Measurements from ENCODE around the gene PRSS48. TPM values are rescaled to one million over a fixed set of nuclear protein-coding genes. Genes with fewer than 3 reads are reported as not detected.
"Not testable (repeated sequence)": the region's sequence is repeated elsewhere in the genome, so short reads cannot be mapped to it uniquely, and the experiment has no call there.

PRSS48 gene
- total RNA-seq, 1 experiment from 2014 or later: not detected

DNA sequence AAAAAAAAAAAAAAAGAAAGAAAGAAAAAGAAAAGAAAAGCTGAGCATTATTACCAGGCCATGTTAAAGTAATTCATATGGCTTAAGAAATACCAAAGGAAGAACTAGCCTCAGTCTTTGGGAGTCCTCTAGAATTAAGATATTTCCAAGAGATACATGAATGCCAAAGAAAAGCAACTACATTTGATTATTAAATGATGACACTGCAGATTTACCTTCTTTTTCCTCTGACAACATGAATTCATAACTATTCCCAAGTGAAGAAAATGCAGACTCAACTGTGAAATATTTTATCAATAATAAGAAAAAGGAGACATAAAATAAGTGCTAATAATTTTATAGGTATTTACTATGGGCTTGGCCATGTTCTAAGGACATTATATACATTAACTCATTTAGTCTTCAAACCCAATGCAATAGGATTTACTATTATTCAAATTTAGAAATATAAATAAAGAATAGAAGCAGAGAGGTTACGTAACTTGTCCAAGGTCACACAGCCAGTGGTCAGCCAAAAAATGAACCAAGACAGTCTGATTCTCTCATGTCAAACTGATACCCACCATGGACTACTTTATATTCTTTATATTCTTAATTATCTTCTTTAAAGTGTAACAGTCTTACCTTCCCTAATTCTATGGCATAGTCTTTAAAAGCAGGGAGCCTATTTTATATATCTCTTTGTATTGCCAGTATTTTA is 41.5 kb downstream of the PRSS48 start:
- no peak for DNase-seq (ENCODE audit: low spot score)

DNA sequence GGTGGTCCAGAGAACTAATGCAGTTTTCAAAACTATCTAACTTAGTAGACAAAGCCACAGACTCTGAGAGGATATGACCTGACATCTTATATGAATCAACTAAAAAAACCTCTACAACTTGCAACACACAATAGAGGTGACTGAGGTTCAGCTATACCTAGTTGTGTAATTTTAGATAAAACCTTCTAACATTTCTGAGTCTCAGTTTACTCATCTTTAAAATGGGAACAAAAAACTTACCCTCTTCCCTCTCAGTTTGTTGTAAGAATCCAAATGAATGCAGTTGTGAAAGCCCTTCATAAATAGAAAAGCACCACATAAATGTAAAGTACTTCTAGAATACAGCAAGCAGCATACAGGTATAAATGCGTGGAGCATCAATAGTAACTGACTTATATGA is 42.5 kb downstream of the PRSS48 start:
- DNase-seq (ENCODE audit: low spot score): no peak

DNA sequence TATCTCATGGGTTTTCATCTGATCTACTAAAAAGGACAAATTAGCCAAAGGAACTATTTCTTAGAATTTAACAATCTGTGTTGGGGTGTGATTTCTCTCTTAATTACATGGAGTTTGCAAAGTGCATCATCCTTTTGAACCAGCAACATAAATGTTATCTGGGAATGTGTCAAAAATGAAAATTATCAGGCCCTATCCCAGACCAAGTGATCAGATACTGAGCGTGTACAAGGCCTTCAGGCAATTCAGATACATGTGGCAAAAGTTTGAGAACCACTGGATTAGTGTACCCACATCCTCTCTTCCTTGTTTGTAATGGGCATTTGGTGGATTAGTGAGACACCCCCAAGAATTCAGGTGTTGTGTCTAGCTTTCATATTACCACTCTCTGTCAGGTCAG is 44.6 kb downstream of the PRSS48 start:
- DNase-seq (ENCODE audit: low spot score): no peak

DNA sequence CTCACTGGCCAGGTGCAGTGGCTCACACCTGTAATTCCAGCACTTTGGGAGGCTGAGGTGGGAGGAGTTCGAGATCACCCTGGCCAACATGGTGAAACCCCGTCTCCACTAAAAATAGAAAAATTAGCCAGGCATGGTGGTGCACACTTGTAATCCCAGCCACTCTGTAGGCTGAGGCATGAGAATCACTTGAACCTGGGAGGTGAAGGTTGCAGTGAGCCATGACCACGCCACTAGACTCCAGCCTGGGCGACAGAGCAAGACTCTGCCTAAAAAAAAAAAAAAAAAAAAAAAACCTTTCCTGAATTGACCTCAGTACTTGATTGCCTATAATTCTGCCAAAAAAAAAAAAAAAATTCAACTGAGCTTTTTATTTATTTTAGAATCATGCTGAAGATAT is 45.2 kb downstream of the PRSS48 start:
- DNase-seq (ENCODE audit: low spot score): not testable (repeated sequence)

DNA sequence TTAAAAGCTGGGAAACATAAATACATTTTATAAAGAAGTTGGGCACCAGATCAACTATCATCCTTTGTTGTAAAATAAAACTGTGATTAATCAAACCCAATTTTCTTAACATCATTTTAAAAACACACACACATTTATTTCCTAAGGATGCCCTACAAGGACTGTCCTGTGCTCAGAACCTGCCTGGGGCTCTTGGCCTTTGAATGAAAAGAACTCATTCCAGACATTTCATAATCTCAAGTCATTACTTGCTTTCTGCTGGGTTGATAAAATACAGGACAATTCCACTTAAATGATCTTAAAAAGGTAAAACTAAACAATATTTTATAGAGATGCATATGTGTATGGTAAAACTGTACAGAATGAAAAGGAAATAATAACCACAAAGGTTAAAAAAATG is 45.6 kb downstream of the PRSS48 start:
- DNase-seq (ENCODE audit: low spot score): no peak

DNA sequence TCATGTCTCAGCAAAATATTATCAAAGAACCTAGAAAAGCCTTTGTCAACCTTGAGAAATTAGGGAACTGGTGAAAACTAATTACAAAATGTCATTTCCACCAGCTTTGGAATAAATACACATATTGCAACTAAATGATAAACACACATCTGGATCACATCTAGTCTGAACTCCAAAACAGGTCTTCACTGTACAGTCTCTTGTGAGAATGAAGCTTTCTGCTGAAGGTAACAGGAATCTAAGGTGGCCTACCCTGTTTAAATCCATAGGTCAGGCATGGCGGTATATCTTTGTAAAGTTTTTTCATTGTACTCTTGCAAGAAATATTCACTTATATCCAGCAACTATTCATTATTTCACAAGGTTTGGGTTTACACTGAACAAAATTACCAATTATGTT is 46.7 kb downstream of the PRSS48 start:
- no peak for DNase-seq (ENCODE audit: low spot score)

DNA sequence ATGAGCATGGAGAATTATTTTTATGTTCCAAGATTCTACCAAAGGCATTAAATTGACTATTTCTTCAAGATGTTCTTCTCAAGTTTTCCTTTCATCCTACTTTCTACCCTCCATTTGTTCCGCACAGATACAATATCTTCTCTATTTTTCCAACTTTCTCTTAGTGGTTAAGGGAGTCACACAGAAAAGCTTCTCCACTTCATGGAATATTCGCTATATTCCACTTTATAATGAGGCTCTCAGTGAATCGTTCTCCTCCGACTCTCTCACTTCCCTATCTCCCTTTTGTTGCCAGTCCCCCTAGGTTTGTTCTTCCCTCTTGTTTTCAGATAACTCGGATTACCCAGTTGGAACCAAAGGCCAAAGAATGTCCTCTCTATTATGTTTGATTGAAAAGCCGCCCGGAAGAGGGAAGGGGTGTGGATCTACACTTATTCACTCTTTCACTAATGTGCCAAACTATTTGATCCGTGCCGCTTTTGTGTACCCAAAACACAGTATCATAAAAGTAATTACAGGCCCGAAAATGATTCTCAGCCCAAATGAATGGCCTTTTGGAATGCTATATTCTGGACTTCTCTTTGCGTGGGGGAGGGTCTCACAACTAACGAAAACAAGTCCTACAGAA is 47.3 kb downstream of the PRSS48 start:
- DNase-seq (ENCODE audit: low spot score): no peak

DNA sequence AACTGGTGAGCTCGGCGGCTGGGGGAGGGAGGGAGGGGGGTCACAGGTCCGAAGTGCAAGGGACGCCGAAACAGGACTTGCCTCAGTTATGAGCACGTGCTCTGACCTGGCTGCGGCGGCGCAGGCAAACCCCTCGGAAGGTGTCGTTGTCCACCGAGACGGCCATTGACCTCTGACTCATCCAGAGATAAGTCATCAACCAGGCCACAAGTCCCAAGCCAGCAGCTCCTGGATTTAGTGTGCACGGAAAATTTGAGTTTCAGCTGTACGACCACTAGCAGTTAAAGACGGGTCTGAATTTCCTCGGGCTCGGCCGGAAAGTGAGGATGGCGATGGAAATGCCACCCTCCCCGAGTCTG is 47.8 kb downstream of the PRSS48 start:
- DNase-seq (ENCODE audit: low spot score): peak; percentile 15

DNA sequence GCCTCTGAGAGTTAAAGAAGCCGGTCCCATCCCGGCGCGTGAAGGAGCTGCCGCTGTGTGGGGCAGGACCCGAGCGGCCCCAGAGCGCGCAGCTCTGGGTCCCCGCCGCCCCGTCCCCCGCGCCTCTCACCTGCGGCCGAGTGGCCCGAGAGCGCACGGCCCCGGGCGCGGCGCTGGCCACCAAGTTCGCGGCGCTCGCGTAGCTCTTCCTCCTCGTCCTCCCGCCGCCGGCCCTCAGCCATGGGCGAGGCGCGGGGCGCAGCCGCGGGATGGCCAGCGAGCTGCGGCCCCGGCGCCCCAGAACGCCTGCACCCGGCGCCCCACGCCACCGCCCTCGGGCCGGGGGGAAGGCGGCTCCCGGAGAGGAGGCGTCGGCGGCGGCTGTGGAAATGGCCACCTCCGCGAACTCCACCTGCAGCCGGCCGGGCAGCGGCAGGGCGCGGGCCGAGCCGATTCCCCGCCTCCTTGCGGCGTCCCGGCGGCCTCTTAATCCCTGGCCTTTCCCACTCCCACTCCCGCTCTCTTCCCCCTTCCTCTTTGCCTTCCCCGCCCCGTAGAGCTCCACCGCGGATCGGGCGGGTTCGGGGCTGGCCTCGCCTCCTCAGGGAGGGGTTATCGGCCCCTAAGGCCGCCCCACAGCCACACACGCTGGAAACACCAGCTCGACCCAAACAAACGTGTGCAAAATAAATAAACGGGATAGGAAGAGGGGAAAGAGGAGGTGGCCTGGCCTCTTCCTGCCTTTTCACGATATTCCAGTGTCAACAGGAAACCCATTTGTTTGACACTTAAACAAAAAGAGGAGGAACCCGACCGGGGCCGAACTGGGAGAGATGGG is 48.4 kb downstream of the PRSS48 start, which contains the start of gene SH3D19:
SH3D19 (minus strand) TSS at position 495 of the 838 bp plus-strand sequence; CDS start at position 242, 253 bp downstream.
- DNase-seq (ENCODE audit: low spot score): peak; percentile 74

DNA sequence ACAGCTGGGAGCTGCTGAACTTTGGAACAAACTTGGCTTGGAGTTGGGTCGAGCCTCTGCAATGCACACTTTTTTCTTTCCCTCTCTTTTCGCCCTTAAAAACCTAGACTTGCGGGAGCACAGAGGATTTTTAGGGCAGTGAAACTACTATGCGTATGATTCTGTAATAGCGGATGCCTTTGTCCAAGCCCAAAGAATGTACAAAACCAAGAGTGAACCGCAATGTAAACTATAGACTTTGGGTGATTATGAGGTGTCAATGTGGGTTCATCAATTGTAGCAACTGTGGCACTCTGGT is 48.9 kb downstream of the PRSS48 start:
- DNase-seq (ENCODE audit: low spot score): no peak

DNA sequence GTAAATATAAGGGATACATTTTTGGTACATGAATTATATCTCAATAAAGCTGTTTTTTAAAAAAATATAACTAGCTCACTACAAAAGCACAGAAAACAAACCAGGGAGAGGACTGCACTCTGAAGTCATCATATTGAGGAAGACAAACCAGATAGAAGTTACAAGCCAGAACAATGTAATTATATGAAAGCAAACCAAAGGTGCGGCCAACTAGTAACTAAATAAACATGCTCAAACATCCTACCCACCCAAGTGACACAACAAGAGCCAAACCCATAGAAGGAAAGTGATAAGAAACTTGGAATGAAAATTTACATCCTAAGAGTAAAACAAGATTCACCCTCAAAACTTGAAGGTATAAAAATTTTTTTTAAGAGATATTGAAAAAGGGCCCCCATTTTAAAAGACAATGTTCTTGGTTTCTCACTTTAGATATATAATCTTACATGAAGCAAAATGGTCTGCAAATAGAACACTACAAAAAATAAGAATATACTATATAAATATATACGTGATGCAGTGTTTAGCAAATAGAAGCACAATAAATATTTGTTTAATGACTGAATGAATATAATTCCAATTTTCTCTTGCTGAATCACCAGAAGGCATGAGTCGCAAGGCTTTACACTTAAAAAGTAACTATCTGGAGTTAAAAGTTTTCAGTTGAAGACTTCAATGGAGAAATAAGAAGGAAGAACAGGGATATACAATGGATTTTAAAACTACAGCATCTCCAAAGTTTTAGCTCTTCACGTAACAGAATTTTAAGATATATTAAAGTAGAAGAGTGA is 52.5 kb downstream of the PRSS48 start:
- no peak for DNase-seq (ENCODE audit: low spot score)

DNA sequence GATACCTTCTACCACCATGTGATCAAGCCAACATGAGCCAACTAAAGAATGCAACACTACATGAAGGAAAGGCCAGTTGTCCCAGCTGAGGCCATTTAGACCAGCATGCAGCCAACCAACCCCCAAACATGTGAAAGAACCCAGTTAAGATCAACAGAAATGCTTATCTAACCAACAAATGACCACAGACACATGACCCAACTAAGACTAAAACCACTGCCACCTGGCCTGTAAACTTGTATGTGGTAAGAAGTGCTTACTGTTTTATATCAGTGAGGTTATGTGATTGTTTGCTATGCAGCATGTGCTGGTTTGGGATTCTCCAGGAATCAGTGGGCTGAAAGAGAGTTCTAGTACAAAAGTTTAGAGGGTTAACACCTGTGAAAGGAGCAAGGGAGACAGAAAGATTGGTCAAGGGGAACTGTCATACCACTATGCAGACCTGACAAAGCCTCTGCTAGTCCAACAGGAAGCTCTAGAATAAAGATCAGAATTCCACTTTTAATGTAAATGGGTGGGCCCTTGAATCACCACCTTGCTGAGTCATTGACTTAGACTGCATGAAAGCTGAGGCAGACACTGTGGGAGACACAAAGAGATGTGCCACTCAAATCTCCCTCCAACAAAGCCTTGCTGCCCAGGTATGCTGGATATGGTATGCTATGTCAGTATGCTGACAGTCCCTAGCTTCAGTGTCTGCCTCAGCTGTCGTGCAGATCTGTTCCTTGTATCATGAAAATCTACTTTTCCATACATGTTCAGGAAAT is 54.5 kb downstream of the PRSS48 start:
- peak; percentile 55 for DNase-seq (ENCODE audit: low spot score)

DNA sequence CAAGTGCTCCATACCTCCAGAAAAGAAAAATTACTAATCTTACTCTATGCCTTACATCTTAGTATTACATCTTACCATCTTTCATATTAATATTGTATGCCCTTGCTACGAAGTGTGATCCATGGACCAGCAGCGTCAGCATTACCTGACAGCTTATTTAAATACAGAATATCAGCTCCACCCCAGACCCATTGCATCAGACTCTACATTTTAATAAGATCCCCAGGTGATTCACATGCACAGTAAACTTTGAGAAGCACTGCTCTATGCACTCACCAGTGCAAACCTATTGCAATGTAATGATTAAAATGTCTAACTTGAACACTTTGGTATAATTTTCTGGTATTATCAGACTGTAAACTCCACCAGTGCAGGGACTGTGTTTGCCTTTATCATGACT is 62.5 kb downstream of the PRSS48 start:
- DNase-seq (ENCODE audit: low spot score): no peak

DNA sequence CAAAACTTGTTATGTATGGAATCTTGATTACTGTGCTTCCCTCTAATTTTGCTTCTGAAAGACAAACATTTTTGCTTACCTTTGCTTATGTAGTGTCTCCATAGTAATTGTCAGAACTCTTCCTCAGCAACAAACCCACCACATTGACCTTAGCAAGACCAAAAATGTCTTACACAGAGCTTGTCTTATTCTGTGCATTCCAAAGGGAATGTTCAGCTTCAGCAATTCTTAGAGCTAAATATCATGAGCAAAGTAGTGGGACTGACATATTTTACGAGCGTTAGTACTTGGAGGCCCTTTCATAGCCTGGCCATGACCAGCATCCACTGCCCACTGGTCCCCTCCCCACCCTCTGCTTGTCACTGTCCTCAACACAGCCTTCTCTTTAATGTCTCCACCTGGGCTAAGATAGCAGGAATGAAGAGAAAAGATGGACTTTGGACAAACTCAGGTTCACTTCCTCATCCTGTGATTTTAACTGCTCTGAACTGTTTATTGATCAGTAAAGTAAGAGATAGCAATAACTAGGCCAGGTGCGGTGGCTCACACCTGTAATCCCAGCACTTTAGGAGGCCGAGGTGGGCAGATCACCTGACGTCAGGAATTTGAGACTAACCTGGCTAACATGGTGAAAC is 63.9 kb downstream of the PRSS48 start:
- no peak for DNase-seq (ENCODE audit: low spot score)

Other genes with a start within 250 kb of the PRSS48 start
- gene RPS3A, start 177.5 kb upstream of the PRSS48 start, total RNA-seq (2014; rRNA removed; shearing (Covaris generic)): 5,710 and 6,047 TPM in 2 replicates
- gene SH3D19, start 48.4 kb downstream of the PRSS48 start, total RNA-seq (2014; rRNA removed; shearing (Covaris generic)): 4.4 and 8.6 TPM in 2 replicates
- 1.8 and 5.5 TPM in 2 replicates for gene FHIP1A, start 132.0 kb downstream of the PRSS48 start, total RNA-seq (2014; rRNA removed; shearing (Covaris generic))

Measured in H4 (cell line).